Measurements from ENCODE around the gene PIEZO1. TPM values are rescaled to one million over a fixed set of nuclear protein-coding genes. Genes with fewer than 3 reads are reported as not detected.
A peak's percentile ranks its signal among the peaks of the same experiment; 100 is the strongest.

The PIEZO1 gene
- total RNA-seq, 1 experiment from 2014 or later, result 71.1 TPM

DNA sequence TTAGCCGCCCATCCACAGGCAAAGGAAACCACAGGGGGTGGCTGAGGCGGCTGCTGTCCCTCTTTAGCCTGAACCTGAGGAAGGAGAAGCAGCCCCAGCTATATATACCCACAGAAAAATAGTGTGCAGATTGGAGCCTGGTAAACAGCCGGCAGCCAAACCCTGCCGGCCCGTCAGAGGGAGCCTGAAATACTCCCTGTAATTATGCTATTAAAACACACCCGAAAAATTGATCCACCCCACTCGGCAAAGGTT lies 6.8 kb downstream of the PIEZO1 start:
- no peaks in the 10 kb centered on the region for H3K27me3 ChIP-seq (ENCODE audit: insufficient read depth, low read length)
- WGBS (ENCODE audit: extremely low coverage, insufficient read length, low lambda C conversion rate), result no CpG with 5 or more reads among the region's 7 CpGs
- H3K23ac ChIP-seq (ENCODE audit: insufficient read length, low read depth, low read length), result no peak overlapping the region
- H2BK15ac ChIP-seq (ENCODE audit: low read depth, low read length), result no peak overlapping the region
- no peak overlapping the region for H2BK5ac ChIP-seq (ENCODE audit: insufficient read length, low read length)
- H3K56ac ChIP-seq (ENCODE audit: insufficient read length, low read depth, low read length), result no peak overlapping the region
- Mint-ChIP-seq H3K36me3 (ENCODE audit: insufficient read depth in 1 of 3, low read depth in 3 of 3) (no peaks in the 10 kb centered on the region), H3K4me3 (no peak overlapping the region), H3K27ac (peak overlapping the region in 2 of 3 experiments; percentile 74 to 94; a peak in 3 of 7 replicates), H3K4me1 (peaks cover 30 to 44% of the 10 kb centered on the region in 2 experiments), H3K9me3 (no peaks in the 10 kb centered on the region), H3K27me3 (ENCODE audit: low read depth) (no peaks in the 10 kb centered on the region)
- no peak overlapping the region for H3K27ac ChIP-seq (ENCODE audit: insufficient read length, low read depth, low read length)
- H3K9me3 ChIP-seq (ENCODE audit: control insufficient read depth, low read depth, low read length), result no peaks in the 10 kb centered on the region
- H3K4me1 ChIP-seq (ENCODE audit: insufficient read depth, low read length), result no peaks in the 10 kb centered on the region
- no peak overlapping the region for H3K14ac ChIP-seq (ENCODE audit: insufficient read depth, low read length)
- no peaks in the 10 kb centered on the region for H4K20me1 ChIP-seq (ENCODE audit: control insufficient read depth, insufficient read depth, insufficient read length)
- H3K79me1 ChIP-seq (ENCODE audit: insufficient read depth, low read depth, low read length, poor library complexity, severe bottlenecking), result no peaks in the 10 kb centered on the region
- no peak overlapping the region for H3K9ac ChIP-seq (ENCODE audit: extremely low read depth, insufficient read length, low read length)
- H2BK120ac ChIP-seq (ENCODE audit: low read depth, low read length, poor library complexity, severe bottlenecking), result no peak overlapping the region
- H2BK12ac ChIP-seq (ENCODE audit: insufficient read length, low read depth, low read length), result no peak overlapping the region
- TF ChIP-seq, protein P1, sequence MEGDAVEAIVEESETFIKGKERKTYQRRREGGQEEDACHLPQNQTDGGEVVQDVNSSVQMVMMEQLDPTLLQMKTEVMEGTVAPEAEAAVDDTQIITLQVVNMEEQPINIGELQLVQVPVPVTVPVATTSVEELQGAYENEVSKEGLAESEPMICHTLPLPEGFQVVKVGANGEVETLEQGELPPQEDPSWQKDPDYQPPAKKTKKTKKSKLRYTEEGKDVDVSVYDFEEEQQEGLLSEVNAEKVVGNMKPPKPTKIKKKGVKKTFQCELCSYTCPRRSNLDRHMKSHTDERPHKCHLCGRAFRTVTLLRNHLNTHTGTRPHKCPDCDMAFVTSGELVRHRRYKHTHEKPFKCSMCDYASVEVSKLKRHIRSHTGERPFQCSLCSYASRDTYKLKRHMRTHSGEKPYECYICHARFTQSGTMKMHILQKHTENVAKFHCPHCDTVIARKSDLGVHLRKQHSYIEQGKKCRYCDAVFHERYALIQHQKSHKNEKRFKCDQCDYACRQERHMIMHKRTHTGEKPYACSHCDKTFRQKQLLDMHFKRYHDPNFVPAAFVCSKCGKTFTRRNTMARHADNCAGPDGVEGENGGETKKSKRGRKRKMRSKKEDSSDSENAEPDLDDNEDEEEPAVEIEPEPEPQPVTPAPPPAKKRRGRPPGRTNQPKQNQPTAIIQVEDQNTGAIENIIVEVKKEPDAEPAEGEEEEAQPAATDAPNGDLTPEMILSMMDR (conservative IDR thresholded peaks at IDR 0.05), result no peak
- H2AFZ ChIP-seq (ENCODE audit: low read length), result no peak overlapping the region
- H3K4ac ChIP-seq (ENCODE audit: low read depth, low read length), result no peak overlapping the region
- H3K23me2 ChIP-seq (ENCODE audit: insufficient read length, low read depth, low read length, poor library complexity, severe bottlenecking), result no peaks in the 10 kb centered on the region
- H4K5ac ChIP-seq (ENCODE audit: insufficient read length, low read depth, low read length), result no peak overlapping the region
- DNase-seq, result no peak
- H4K91ac ChIP-seq (ENCODE audit: insufficient read length, low read depth, low read length), result no peak overlapping the region
- H2BK20ac ChIP-seq (ENCODE audit: low read depth, low read length, poor library complexity, severe bottlenecking), result no peak overlapping the region
- H3K79me2 ChIP-seq (ENCODE audit: insufficient read depth, low read length), result peaks cover 4% of the 10 kb centered on the region; the same call in 1 of the 2 replicates
- H3K18ac ChIP-seq (ENCODE audit: insufficient read length, low read depth, low read length), result no peak overlapping the region
- H3K4me2 ChIP-seq (ENCODE audit: insufficient read depth, insufficient read length, low read length), result no peak overlapping the region
- no peak overlapping the region for H3T11ph ChIP-seq (ENCODE audit: low read length)
- H4K8ac ChIP-seq (replicated peaks; ENCODE audit: insufficient read length, low read depth, low read length), result no peak overlapping the region
- H2AK5ac ChIP-seq (ENCODE audit: insufficient read length, low read length), result no peak overlapping the region
